Common myeloid progenitor, CD34-positive (primary cell): ENCODE results near the gene PEAK1.
"Not testable (repeated sequence)": the region's sequence is repeated elsewhere in the genome, so short reads cannot be mapped to it uniquely, and the experiment has no call there.

Experiments used
- CTCF ChIA-PET: fragments of 350-600 bp; sonication (Branson Sonifier 250); formaldehyde crosslinking; loops from one replicate; lab custom pipeline; 2021; ENCODE audit warnings: antibody characterized with exemption; lab: Charles Lee
- POLR2A ChIA-PET: fragments of 350-600 bp; sonication (Branson Sonifier 250); formaldehyde crosslinking; loops from one replicate; lab custom pipeline; 2021; ENCODE audit warnings: antibody characterized with exemption; lab: Charles Lee
- DNase-seq, 3 donors: peaks; one replicate each; pipeline versions ENCODE4 v3.0.0 to v3.0.0-alpha.2; 2013
- H3K27ac ChIP-seq, 2 experiments: 1 replicate in 1 of 2; 2 replicates in 1 of 2; pipeline ENCODE4 v1.7.0; 2013; ENCODE audit warnings: inconsistent platforms in 2 of 2, low read length in 2 of 2, mild to moderate bottlenecking in 2 of 2, low read depth in 1 of 2, moderate library complexity in 1 of 2; ENCODE audit not compliant: severe bottlenecking in 2 of 2, insufficient read depth in 1 of 2, poor library complexity in 1 of 2
- H3K27me3 ChIP-seq, 5 experiments: replicated peaks in 2 of 5; 1 replicate in 3 of 5; 2 replicates in 2 of 5; pipeline versions ENCODE4 v1.6.1 to v1.7.0; 2013; ENCODE audit warnings: low read length in 4 of 5, mild to moderate bottlenecking in 2 of 5, moderate library complexity in 2 of 5, inconsistent platforms in 1 of 5; ENCODE audit not compliant: insufficient read depth in 5 of 5, control insufficient read depth in 4 of 5
- H3K36me3 ChIP-seq, 4 experiments: 1 replicate in 2 of 4; 2 replicates in 2 of 4; pipeline versions ENCODE4 v1.6.1 to v1.7.0; 2013; ENCODE audit warnings: low read length in 3 of 4, control low read depth in 1 of 4, mild to moderate bottlenecking in 1 of 4; ENCODE audit not compliant: control insufficient read depth in 4 of 4, insufficient read depth in 4 of 4
- H3K4me1 ChIP-seq, 4 experiments: 1 replicate in 3 of 4; 2 replicates in 1 of 4; pipeline versions ENCODE4 v1.6.1 to v1.7.1; 2013; ENCODE audit warnings: low read length in 3 of 4, mild to moderate bottlenecking in 3 of 4, control low read depth in 1 of 4, inconsistent platforms in 1 of 4, moderate library complexity in 1 of 4; ENCODE audit not compliant: control insufficient read depth in 4 of 4, insufficient read depth in 4 of 4; ENCODE audit errors: control extremely low read depth in 1 of 4
- H3K4me3 ChIP-seq, 7 experiments: 1 replicate in 4 of 7; 2 replicates in 3 of 7; pipeline versions ENCODE4 v1.5.1 to v1.7.0; 2013; ENCODE audit warnings: mild to moderate bottlenecking in 7 of 7, low read length in 6 of 7, moderate library complexity in 6 of 7, inconsistent platforms in 2 of 7, low read depth in 2 of 7, control low read depth in 1 of 7; ENCODE audit not compliant: insufficient read depth in 4 of 7, control insufficient read depth in 1 of 7; ENCODE audit errors: extremely low read depth in 1 of 7
- H3K9me3 ChIP-seq, 5 experiments: 1 replicate in 4 of 5; 2 replicates in 1 of 5; pipeline versions ENCODE4 v1.6.1 to v1.7.1; 2013; ENCODE audit warnings: low read length in 4 of 5, mild to moderate bottlenecking in 2 of 5, inconsistent platforms in 1 of 5, low read depth in 1 of 5, moderate library complexity in 1 of 5; ENCODE audit not compliant: control insufficient read depth in 4 of 5, insufficient read depth in 2 of 5; ENCODE audit errors: control extremely low read depth in 1 of 5
- WGBS: methylation state at CpG from one replicate; pipeline ENCODE4 v1.1.5; 2013; ENCODE audit not compliant: insufficient coverage; 5-methylcytosine and 5-hydroxymethylcytosine counted together

The PEAK1 gene

DNA sequence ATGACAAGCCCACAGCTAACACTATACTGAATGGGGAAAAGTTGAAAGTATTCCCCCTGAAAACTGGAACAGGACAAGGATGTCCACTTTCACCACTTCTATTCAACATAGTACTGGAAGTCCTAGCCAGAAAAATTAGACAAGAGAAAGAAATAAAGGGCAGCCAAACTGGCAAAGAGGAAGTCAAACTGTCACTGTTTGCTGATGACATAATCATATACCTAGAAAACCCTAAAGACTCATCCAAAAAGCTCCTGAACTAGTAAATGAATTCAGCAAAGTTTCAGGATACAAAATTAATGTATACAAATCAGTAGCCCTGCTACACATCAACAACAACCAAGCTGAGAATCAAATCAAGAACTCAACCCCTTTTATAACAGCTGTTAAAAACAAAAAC lies 146.8 kb downstream of the PEAK1 start:
- H3K4me1 ChIP-seq, H3K27ac ChIP-seq, CTCF ChIA-PET, H3K27me3 ChIP-seq, H3K36me3 ChIP-seq, POLR2A ChIA-PET, H3K4me3 ChIP-seq: not testable (repeated sequence)
- DNase-seq: peak in 2 of 3 donors; percentile 2 to 8
- peaks cover 0 to 11% (median 2%) of the 10 kb centered on the region in 5 experiments for H3K9me3 ChIP-seq

DNA sequence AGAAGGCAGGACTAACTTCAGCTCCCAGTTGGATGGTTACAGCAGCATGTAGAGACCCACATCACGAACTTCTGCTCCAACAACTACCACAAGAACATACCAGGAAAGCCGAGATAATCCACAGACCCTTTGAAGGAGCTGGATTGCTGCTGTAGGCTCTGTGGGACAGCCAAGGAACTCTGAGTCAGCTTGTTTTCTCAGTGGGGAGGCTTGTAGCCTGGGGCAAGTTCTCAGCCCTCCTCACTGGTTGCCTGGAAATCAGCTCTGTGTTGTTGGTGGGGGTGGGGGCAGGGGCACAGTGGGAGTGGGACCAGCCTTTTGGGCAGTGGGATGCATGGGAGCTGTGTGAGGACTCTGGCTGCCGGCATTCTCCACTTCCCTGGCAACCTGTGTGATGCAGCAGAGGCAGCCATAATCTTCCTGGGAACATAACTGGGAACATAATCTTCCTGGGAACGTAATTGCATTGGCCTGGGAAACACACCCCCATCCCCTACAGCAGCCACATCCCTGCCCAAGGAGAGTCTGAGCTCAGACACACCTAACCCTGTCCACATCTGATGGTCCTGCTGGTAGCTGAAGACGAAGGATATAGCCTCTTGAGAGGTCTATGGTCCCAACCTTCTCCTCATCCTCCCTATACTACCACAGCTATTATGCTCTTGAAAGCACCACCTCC lies 153.1 kb downstream of the PEAK1 start:
- ChIA-PET CTCF (no interaction called here), POLR2A (no interaction called here)
- H3K9me3 ChIP-seq: peaks cover 0 to 13% (median 2%) of the 10 kb centered on the region in 5 experiments
- WGBS: 93% methylated on average over 2 of the region's 5 CpGs
- no peak overlapping the region for H3K4me3 ChIP-seq
- no peak overlapping the region for H3K27ac ChIP-seq
- H3K36me3 ChIP-seq: no peaks in the 10 kb centered on the region
- no peaks in the 10 kb centered on the region for H3K4me1 ChIP-seq
- no peak for DNase-seq
- no peaks in the 10 kb centered on the region for H3K27me3 ChIP-seq

DNA sequence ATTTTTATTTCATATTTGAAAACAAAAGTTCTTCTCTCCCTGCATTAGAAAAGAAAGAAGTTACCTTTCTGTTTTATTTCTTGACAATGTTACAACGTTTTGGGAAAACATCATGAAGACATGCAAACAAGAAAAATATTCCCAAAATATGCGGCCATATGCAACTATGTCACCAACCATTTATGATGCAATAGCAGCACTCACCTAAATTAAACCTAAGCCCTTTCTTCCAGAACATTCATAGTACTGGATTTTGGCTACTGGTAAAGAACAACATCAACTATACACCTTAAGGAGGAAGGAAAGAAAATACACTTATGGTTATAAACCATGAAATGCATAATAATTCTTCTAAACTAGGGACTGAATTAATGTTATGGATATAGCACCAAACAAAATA lies 164.5 kb downstream of the PEAK1 start:
- no peaks in the 10 kb centered on the region for H3K27me3 ChIP-seq
- DNase-seq: no peak
- no peaks in the 10 kb centered on the region for H3K4me1 ChIP-seq
- peaks cover 0 to 3% (median 0%) of the 10 kb centered on the region in 4 experiments for H3K36me3 ChIP-seq
- no peaks in the 10 kb centered on the region for H3K9me3 ChIP-seq
- no peak overlapping the region for H3K4me3 ChIP-seq
- ChIA-PET CTCF (no interaction called here), POLR2A (no interaction called here)
- WGBS: 90% methylated on average over 2 of the region's 2 CpGs
- H3K27ac ChIP-seq: no peak overlapping the region

DNA sequence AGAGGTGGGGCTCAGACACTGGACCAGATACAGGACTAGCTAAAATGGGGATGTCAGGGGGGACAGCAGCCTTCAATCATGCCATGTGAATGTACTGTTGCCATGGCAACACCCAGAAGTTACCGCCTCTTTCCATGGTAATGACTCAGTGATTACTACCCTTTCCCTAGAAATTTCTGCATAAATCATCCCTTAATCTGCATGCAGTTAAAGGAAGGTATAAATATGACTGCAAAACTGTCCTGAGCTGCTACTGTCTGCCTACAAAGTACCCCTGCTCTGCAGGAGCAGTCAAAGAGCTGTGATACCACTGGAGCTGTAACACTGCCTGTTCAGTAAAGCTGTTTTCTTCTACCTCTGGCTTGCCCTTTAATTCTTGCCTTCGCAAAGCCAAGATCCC lies 168.2 kb downstream of the PEAK1 start:
- Histone ChIP-seq H3K27me3 (no peaks in the 10 kb centered on the region), H3K9me3 (no peaks in the 10 kb centered on the region), H3K4me3 (no peak overlapping the region), H3K36me3 (peaks cover 0 to 3% (median 0%) of the 10 kb centered on the region in 4 experiments), H3K27ac (no peak overlapping the region), H3K4me1 (no peaks in the 10 kb centered on the region)
- CTCF ChIA-PET: no interaction called here
- POLR2A ChIA-PET: no interaction called here
- 100% methylated on average over 1 of the region's 2 CpGs for WGBS
- peak in 2 of 3 donors; percentile 4 to 5 for DNase-seq

DNA sequence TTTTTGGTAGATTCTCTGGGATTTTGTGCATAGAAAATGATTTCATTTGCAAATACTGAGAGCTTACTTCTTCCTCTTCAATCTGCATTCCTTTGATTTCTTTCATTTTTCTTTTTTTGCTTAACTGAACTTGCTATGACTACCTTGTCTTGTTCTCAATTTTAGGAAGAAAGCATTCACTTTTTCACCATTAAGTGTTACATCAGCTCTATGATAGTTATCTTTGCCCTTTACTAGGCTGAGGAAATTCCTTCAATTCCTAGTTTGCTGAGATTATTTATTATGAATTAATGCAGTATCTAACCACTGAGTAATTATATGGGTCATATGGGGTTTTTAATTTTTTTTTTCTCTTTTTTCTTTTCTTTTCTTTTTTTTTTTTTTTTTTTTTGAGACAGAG lies 172.8 kb downstream of the PEAK1 start:
- POLR2A ChIA-PET: no interaction called here
- CTCF ChIA-PET: no interaction called here

DNA sequence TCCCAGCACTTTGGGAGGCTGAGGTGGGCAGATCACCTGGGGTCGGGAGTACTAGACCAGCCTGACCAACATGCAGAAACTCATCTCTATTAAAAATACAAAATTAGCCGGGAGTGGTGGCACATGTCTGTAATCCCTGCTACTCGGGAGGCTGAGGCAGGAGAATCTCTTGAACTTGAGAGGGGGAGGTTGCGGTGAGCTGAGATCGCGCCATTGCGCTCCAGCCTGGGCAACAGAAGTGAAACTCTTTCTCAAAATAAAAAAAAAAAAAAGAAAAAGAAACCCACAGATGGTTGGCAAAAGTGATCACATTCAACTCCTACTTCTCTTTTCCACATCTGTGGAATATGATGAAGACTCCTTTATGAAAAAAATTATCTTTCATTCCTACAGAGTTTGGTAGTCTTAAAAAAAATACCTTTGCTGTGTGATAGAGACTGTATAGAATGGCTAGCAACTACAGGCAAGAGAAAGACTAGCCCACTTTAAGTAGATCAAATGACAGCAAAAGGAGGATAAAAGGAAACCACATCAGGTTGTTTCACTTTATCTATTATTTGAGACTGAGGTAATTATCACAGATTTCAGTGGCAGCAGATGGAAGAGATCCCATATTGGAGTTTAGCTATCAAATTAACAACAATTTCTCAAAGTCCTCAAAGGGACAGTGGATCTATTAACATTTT lies 176.0 kb downstream of the PEAK1 start:
- no peak for DNase-seq
- H3K36me3 ChIP-seq: no peaks in the 10 kb centered on the region
- no peaks in the 10 kb centered on the region for H3K4me1 ChIP-seq
- no peak overlapping the region for H3K27ac ChIP-seq
- no peaks in the 10 kb centered on the region for H3K27me3 ChIP-seq
- POLR2A ChIA-PET: no interaction called here
- no peak overlapping the region for H3K4me3 ChIP-seq
- H3K9me3 ChIP-seq: no peaks in the 10 kb centered on the region
- WGBS: 90% methylated on average over 2 of the region's 7 CpGs
- CTCF ChIA-PET: no interaction called here

More for the DNA sequence above, 172.8 kb downstream of the PEAK1 start:
- Histone ChIP-seq H3K27me3 (no peaks in the 10 kb centered on the region), H3K4me1 (no peaks in the 10 kb centered on the region), H3K4me3 (no peak overlapping the region), H3K36me3 (no peaks in the 10 kb centered on the region), H3K27ac (no peak overlapping the region), H3K9me3 (no peaks in the 10 kb centered on the region)
- DNase-seq: no peak

DNA sequence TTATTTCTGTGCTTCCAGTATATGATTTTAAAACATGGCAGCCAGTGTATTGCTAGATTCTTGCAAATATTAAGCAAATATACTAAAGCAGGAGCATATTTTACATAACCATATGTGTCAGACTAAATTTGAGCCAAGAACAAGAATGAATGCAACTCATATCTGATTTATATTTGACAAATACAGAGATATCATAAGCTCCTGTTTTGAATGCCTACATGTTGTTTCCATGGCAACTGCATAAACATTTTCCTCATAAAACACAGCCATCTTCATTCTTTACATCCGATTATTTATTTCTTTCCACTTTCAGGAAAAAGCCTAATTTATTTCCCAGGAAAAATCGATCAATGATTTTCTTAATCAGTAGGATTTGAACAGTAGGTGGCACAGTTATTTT lies 176.8 kb downstream of the PEAK1 start:
- Histone ChIP-seq H3K4me3 (no peak overlapping the region), H3K9me3 (no peaks in the 10 kb centered on the region), H3K36me3 (no peaks in the 10 kb centered on the region), H3K4me1 (no peaks in the 10 kb centered on the region), H3K27ac (no peak overlapping the region), H3K27me3 (no peaks in the 10 kb centered on the region)
- WGBS: 83% methylated on average over 1 of the region's 2 CpGs
- CTCF ChIA-PET: no interaction called here
- no peak for DNase-seq
- POLR2A ChIA-PET: no interaction called here
